Stimulated activated naive CD4-positive, alpha-beta T cell (primary cell): ENCODE measurements around the gene SH3PXD2B.
"Not testable (repeated sequence)": the region's sequence is repeated elsewhere in the genome, so short reads cannot be mapped to it uniquely, and the experiment has no call there.

Source experiments
- DNase-seq, 6 experiments: peaks; one replicate each; lab custom pipeline; 2025; lab: John Stamatoyannopoulos, UW

The SH3PXD2B gene

GRCh38 chr5:172302047-172302710, 152.1 kb downstream of the SH3PXD2B start:
- DNase-seq, result no peak

GRCh38 chr5:172299916-172300439, 154.3 kb downstream of the SH3PXD2B start:
- DNase-seq, result no peak

- DNase-seq, result no peak
Observed at GRCh38 chr5:172294831-172295230, 159.5 kb downstream of the SH3PXD2B start.

- no peak for DNase-seq
Observed at GRCh38 chr5:172293745-172294342, 160.5 kb downstream of the SH3PXD2B start.

- peak; percentile 21 to 72 (median 40) for DNase-seq
Observed at GRCh38 chr5:172293054-172293744, 161.1 kb downstream of the SH3PXD2B start.

- DNase-seq, result not testable (repeated sequence)
Observed at GRCh38 chr5:172291837-172292236, 162.5 kb downstream of the SH3PXD2B start.

- no peak for DNase-seq
Observed at GRCh38 chr5:172288465-172288864, 165.9 kb downstream of the SH3PXD2B start.

GRCh38 chr5:172287140-172287539, 167.2 kb downstream of the SH3PXD2B start:
- not testable (repeated sequence) for DNase-seq

- no peak for DNase-seq
Observed at GRCh38 chr5:172285226-172286143, 168.8 kb downstream of the SH3PXD2B start.

- no peak for DNase-seq
Observed at GRCh38 chr5:172284611-172284980, 169.7 kb downstream of the SH3PXD2B start.

- DNase-seq, result peak; percentile 53 to 73 (median 67)
Observed at GRCh38 chr5:172283862-172284610, 170.3 kb downstream of the SH3PXD2B start.

GRCh38 chr5:172283020-172283861, 171.1 kb downstream of the SH3PXD2B start, which contains the start of gene UBTD2:
Gene UBTD2 (minus strand): TSS chr5:172283764. CDS start chr5:172283665, 99 bp downstream.
- DNase-seq, result peak in 5 of 6 experiments; percentile 26 to 73 (median 61)

GRCh38 chr5:172282272-172283019, 171.9 kb downstream of the SH3PXD2B start:
- DNase-seq, result no peak

GRCh38 chr5:172281346-172281745, 173.0 kb downstream of the SH3PXD2B start:
- no peak for DNase-seq

- DNase-seq, result no peak
Observed at GRCh38 chr5:172280929-172281328, 173.4 kb downstream of the SH3PXD2B start.

- DNase-seq, result no peak
Observed at GRCh38 chr5:172280317-172280716, 174.0 kb downstream of the SH3PXD2B start.

GRCh38 chr5:172278356-172278755, 176.0 kb downstream of the SH3PXD2B start:
- DNase-seq, result no peak

- DNase-seq, result no peak
Observed at GRCh38 chr5:172276214-172276613, 178.1 kb downstream of the SH3PXD2B start.
